ENCODE data around the gene ACSM6.

ACSM6 gene

DNA sequence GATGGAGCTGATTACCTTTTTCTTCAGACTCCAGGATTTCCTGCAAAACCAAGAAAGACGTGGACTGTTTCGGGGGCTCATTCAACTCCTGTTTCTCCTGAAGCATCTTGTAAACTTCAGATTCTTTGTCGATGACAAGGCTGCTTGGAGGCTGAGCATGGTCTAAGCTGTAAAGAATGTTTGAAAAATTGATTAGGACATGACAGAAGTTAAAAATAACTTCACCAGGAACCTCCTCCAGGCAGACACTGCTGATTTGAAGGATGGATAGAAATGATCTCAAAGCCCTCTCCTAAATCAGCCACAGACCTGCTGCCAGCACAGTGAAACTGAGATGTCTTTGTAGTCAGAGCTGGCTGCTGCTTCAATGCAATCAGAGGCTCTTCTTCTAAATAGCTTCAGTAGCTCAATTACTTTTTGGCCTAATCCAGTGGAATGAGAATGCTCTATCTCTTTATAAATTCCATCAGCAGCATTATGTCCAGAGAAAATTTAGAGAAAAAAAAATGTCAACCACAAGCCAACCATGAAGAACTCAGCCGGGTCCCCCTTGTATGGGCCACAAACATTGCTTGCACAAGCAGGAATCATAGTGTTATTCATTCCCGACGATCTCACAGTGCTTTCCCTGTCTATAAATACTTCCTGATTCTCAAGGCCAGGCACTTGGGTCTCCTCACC, 53.3 kb downstream of the ACSM6 start:
- no peak for DNase-seq

DNA sequence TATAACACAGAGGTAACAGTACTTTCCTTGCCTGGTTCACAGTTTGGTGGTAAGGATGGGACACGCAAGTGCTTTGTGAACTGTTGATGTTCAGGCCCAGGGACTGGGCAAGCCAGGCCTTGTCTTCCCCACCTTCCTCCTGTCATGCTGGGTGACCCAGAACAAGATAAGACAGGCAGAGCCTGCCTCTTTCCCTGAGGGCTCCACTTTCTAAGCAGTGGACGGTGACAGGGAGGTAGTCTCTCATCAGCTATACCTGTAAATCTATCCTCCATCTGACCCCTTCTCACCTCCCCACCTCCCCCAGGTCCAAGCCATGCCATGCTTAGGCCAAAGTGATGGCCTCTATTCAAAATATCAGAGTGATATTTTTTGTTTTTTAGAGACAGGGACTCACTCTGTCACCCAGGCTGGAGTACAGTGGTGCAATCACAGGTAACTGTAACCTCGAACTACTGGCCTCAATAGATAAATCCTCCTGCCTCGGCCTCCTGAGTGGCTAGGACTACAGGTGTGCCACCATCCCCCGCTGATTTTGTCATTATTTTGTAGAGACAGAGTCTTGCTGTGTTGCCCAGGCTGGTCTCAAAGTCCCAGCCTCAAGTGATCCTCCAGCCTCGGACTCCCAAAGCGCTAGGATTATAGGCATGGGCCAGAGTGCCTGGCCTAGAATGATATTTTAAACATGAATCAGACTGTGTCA, 54.0 kb downstream of the ACSM6 start:
- DNase-seq, result no peak

DNA sequence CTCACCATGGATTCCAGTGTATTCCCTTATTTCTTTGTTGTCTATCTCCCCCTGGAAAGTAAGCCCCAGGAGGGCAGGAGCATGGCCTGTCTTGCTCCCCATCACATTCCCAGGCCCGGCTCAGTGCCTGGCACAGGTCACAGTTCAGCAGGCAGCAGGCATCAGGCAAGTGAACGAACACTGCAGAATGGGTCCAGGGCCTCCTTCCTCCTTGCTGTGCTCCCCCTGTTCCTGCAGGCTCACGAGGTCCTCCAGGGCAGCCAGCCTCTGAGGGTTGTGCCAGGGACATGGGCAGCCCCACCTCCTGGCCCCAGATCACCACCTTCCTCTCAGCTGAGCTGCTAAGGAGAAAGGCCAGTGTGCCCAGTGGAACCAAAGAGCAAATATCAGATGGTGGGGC, 55.0 kb downstream of the ACSM6 start:
- DNase-seq, result no peak

DNA sequence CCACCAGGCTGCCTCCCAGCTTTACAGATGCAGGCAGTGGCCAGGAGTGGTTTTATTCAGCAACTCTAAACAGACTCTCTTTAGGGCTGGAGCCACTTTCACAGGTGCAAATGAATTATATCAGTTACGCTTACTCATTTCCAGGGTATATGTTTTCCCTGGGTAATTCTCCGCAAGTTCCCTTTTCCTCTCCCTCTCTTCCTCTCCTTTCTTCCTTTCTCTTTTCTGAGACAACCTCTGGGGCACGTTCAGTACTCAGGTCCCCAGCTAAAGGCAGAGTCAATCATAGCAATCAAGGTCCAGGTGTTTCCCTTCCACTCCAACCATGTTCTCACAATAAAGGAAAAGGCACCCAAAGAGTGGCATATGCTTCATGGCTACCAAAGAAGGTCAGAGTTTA, 55.4 kb downstream of the ACSM6 start:
- DNase-seq, result no peak

DNA sequence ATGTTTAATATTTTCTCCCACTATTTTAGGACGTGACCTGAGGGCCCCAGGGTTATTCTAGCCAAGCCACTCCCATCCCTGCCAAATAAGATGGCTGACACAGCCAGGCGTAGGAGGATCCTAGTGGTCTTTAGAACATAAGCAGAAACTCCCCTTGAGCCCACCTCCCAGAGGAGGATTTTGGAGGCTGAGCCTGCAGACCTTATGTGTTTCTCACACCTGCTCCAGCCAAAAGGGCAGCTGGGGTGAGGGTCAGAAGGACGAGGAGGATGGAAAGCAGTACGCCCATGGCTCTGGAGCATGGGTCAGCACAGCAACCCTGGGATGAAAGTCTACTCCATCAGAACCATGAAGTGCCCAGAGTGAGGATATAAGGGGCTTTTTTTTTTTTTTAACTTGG, 56.8 kb downstream of the ACSM6 start:
- DNase-seq, result no peak

DNA sequence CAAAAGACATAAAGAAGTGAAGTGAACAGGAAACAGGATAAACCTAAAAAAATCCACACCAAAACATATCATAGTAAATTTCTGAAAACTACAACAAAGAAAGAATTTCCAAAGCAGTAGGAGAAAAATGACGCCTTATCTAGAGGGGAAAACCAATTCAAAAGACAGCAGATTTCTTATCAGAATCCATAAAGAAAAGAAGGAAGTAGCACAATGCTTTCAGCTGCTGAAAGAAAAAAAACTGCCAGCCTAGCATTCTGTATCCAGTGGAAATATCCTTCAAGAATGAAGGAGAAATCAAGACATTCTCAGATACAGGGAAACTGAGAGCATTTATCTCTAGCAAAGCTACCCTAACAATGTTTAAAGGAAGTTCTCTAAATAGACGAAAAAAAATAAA, 59.0 kb downstream of the ACSM6 start:
- no peak for DNase-seq

DNA sequence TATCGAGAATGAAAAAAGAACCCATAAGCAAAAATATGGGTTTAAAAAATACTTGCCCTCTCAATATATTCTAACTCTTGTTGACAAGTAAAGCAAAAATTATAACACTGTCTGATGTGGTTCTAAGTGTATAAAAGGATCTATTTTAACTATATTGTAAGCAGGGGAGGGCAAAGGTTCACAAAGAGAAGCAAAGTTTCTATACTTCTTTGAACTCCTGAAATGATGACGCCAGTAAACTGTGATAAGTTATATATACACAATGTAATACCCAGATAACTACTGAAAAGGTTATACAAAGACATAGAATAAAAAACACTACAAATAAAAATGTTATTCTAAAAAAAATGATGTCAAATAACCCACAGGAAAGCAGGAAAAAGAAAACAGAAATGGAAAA, 59.6 kb downstream of the ACSM6 start:
- no peak for DNase-seq

DNA sequence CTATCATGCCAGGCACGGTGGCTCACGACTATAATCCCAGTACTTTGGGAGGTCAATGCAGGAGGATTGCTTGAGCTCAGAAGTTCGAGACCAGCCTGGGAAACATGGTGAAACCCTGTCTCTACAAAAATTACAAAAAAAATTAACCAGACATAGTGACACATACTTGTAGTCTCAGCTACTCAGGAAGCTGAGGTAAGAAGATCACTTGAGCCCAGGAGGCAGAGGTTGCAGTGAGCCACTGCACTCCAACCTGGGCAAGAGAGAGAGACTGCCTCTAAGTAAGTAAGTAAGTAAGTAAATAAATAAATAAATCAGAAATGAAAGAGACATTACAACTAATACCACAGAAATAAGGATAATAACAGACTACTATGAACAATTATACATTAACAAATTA, 60.6 kb downstream of the ACSM6 start:
- DNase-seq, result no peak

DNA sequence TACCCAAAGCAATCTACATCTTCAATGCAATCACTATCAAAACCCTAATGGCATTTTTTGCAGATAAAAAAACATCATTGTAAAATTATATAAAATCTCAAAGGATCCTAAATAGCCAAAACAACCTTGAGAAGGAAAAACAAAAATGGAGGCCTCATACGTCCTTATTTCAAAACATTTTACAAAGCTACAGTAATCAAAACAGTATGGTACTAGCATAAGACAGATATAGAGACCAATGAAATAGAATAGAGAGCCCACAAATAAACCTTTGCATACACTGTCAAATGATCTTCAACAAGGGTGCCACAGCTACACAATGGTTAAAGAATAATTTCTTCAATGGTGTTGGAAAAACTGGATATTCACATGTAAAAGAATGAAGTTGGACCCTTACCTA, 62.2 kb downstream of the ACSM6 start:
- DNase-seq, result no peak

DNA sequence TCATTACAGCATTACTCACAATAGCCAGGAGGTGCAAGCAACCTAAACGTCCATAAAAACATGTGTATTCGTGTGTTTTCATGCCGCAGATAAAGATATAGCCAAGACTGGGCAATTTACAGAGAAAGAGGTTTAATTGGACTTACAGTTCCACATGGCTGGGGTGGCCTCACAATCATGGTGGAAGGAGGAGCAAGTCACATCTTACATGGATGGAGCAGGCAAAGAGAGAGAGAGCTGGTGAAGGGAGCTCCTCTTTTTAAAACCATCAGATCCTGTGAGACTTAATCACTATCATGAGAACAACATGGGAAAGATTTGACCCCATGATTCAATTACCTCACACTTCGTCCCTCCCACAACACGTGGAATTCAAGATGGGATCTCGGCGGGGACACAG, 63.8 kb downstream of the ACSM6 start:
- no peak for DNase-seq

DNA sequence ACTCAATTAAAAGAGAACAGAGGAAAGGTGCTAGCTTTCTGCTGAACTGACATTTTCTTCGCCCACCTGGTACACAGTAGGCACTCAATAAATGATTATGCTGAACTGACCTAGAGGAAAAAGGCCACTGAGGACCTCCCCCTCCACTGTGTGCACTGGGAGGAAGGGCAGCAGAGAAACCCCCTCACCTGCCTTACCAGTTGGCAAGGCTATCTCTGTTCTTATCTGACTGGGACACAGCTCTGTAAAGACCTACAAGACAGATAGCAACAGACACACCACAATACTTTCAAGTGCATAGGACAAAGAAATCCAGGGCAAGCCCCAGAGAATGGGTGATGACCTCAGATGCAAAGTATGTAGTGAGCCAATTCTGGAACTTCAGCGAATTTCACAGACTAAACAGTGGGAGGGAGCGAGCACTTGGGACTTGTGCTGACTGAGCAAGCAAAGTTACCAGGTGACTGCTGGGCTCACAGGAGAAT, 66.4 kb downstream of the ACSM6 start:
- DNase-seq, result no peak

DNA sequence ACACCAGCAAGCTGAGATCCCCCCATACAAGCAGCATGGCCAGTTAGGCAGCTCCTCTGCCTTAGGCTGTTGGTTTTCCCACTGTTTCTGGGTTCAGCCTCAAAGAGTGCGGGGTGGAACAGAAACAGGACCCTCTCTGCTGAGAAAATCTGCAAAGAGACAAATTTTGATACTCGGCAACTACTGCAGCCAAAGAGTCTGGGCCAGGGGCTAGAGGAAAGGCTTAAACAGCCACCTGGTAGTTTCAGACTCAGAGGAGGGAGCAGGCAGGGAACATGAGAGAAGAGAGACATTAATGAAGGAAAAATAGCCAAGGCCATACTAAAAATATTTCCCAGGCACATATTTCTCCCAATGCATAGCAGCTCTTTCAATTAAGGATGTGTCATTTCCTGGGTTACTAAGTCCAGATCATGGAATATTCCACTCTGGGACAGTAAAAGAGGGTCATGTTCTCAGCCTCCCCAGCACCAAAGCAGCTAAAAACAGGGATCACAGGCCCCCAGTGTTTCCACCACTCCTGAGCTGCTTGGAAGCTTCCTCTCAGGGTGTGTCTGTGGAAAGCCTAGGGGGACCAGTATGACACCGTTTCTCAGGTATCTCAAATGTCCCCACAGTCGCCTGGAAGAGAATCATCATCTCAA, 67.0 kb downstream of the ACSM6 start:
- no peak for DNase-seq

DNA sequence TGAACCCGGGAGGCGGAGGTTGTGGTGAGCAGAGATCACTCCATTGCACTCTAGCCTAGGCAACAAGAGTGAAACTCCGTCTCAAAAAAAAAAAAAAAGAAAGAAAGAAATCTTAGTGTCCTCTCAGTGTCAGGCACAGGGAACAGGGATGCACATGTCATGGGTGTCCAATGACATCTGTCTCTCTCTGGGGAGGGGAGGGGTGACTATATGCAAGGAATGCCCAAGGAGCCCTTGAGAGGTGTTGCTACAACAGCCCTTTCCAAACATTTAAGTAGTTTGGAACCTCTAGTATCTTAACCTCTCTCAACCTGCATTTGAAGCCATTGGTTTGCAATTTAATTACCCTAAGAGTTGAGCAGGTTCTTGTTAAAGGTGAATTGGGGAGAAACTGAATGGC, 67.9 kb downstream of the ACSM6 start:
- no peak for DNase-seq

DNA sequence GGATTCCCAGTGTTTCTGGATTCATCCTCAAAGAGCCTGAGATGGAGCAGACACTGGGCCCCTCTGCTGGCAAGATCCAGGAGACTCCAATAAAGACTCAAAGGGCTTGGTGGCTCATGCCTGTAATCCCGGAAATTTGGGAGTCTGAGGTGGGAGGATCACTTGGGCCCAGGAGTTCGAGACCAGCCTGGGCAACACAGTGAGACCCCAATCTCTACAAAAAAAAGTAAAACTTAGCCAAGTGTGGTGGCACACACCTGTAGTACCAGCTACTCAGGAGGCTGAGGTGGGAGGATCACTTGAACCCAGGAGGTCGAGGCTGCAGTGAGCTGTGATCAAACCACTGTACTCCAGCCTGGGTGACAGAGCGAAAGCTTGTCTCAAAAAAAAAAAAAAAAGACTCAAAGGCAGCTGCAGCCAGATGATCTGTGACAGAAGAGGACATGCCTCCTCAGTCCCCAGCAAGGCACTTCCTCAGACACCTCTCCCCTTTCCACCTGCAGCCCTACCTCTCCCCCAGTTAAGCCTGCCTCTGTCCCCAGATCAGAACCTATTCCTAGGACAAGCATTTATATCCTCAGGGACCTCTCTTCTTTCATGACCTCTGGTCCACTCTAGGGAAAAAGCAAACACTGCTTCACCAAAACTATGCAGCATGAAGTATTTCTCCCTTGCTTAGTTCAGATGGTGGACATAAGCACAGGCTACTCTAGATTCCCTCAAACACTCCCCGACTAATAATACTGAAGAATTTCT, 68.9 kb downstream of the ACSM6 start:
- no peak for DNase-seq

DNA sequence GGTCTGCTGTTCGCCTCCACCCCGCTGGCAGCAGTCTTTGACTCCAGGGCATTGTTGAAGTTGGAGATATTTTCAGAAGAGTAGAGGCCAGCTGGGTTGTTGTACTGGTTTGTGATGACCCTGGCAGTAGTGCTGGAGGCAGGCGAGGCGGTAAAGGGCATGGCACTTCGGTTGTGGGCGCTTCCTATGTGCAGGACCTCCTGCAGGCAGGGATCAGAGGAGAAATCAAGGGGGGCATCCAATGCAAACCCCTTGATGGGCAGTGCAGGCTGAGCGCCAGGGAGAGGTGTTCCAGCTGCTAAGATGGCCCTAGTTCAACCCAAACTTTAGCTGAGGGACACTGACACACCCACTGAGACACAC, 69.8 kb downstream of the ACSM6 start:
- no peak for DNase-seq

DNA sequence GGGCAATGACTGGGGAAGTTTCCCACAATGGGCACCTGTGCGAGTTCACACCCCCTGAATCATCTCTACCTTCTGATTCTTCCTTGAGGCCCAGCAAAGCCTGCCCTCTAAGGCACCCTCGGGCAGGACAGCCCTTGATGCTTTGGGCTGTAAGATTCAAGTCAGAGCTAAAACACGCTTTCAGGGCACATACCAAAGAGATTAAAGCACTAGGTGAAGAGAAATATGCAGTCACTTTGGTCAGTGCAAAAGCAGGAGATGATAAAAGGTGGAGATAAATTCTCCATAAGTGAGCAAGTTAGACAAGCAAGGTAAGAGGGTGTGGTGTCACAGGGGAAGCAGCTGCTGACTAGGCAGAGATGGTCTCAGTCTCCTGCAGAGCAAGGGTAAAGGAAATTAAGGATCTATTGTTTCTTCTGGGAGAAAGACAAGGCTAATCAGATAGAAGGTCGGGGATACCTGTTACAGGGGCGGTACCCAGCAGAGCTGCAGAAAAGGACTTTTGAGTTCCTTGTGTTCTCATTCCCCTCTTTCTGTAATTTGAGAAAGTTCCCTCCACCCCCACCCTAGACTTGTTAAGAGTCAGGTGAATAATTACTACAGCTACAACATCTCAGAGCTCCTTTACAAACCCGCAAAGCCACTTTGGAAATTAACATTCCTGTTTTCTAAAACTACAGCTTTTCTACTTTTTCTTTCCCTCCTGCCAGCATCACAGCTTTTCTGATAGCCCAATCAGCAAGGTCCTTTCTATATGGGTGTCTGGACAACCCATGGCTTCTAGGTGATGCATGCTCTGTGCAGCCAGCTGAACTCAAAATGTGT, 70.4 kb downstream of the ACSM6 start:
- DNase-seq, result no peak

DNA sequence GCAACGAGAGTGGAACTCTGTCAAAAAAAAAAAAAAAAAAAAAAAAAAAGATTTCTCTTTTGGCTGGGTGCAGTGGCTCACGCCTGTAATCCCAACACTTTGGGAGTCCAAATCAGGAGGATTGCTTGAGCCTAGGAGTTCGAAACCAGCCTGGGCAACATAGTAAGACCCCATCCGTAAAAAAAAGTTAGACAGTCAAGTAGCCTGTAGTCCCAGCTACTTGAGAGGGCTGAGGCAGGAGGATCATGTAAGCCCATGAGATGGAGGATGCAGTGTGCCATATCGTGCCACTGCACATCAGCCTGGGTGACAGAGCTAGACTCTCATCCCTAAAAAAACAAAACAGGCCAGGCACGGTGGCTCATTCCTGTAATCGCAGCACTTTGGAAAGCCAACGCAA, 71.5 kb downstream of the ACSM6 start:
- no peak for DNase-seq

DNA sequence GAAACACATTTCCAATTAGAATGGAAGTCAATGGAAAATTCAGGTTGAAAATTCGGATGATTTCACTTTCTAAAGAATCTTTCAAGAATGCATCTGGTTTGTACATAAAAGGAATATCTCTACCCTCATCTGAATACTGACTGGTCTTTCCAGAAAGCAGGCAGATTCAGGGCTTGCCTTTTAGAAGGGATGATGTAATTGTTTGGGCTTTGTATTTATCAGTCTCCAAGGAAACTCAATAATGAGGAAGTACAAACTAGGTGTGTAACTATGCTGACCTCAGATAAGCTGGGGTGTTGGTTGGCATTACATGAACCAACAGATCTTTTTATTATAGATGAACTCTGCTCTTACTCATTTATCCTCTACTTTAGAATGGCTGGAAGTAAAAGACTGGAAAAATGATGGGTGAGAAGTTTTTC, 72.6 kb downstream of the ACSM6 start:
- no peak for DNase-seq

DNA sequence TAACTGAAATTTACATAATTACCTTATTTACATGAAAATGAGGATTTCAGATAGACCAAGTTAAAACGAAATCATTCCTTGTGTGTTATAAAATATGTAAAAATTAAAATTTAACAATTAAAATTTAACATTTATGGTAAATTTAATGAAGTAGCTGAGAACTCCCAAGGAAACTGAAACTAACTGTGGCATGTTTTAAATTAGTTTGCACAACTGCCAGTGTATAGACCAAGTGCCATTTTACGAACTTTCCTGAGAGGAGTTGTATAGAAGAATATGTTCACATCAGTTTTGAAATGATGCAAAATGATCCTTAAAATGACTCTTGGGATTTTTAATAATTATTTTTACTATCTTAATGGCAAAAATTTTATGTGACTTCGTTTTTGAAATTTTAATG, 73.2 kb downstream of the ACSM6 start:
- no peak for DNase-seq

DNA sequence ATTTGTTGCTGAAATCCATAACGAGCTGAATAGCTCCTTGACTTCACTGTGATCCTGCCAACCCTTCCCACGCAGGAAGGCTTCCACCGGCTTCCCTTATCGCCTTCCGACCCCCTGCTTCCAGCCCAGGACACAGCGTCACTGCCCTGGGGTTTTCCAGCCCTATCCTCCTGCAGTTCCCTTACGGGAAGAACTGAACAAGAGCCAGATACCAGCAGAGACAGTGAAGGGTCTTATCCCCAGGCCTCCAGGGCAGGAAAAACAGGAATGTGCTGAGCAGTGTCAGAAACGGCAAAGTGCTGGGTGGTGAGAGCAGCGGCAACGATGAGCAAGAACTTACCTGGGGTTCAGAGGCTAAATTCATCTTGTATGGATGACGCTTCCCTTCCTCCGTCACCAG, 74.4 kb downstream of the ACSM6 start:
- DNase-seq, result no peak

DNA sequence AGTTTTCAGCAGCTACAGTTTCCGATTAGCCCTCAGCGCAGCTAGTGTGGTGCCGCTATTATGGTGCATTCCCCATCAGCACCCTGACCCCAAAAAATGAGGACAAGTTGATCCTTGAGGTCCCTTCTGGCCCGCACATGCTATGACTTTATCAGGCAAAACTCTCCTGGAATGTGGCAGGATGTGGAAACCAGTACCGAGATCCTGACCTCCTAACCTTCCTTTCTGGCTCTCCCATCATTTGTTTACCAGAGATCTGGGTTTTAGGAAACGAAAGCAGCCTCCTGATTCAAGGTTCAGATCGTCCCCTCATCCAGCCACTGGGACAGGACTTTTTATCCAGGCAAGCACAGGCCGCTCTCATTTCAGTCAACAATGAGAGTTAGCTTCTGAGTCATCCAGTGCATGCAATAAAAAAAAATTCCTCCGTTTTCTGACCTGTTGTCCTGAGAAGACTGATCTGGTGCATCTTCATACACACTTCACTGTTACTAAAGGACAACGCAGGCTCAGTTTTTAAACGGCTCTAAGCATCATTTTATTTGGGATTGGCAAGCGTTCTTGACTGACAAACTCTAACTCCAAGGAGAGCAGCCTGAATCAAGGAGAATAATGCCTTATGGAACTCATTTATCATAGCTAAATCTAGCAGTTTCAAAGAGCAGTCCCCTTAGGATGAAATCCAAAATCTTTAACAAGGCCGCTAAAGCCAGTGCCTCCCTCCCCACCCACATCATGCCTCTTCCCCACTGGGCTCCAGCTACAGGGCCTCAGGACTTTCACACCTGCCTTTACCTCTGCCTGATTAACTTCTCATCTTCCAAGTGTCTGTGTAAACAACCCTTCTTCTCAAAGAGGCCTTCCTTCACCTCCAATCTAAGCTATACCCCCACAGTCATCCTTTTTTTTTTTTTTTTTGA, 79.6 kb downstream of the ACSM6 start:
- no peak for DNase-seq

Data from NCI-H187 treated with DMSO at 0.1 percent for 48 hours (cell line).